HEK293 (cell line): Measurements from ENCODE around the gene TRAK1.
"Not testable (repeated sequence)": the region's sequence is repeated elsewhere in the genome, so short reads cannot be mapped to it uniquely, and the experiment has no call there.

Experiments
- CTCF ChIA-PET: fragments of 350-600 bp; formaldehyde crosslinking; extraction: SDS; loops from one replicate; lab custom pipeline; 2021; ENCODE audit warnings: antibody characterized with exemption; lab: Yijun Ruan, JAX
- POLR2A ChIA-PET: fragments of 300-600 bp; formaldehyde crosslinking; extraction: SDS; loops from one replicate; lab custom pipeline; 2020; ENCODE audit warnings: antibody characterized with exemption, inconsistent platforms; lab: Yijun Ruan, JAX
- H3K27ac ChIP-seq: fragments of 200-500 bp; sonication (Bioruptor generic); 2 replicates; pipeline ENCODE4 v1.5.1; 2014; ENCODE audit warnings: low read depth, low read length, control low read depth, inconsistent platforms; ENCODE audit errors: extremely low read depth
- H3K36me3 ChIP-seq, 2 experiments: fragments of 200-500 bp in 1 of 2; sonication (Bioruptor generic) in 1 of 2; 1 replicate in 1 of 2; 2 replicates in 1 of 2; pipeline ENCODE4 v1.5.1; 2014 to 2017; ENCODE audit warnings: inconsistent platforms in 2 of 2, low read length in 2 of 2; ENCODE audit not compliant: control insufficient read depth in 2 of 2, insufficient read depth in 1 of 2
- H3K4me1 ChIP-seq: fragments of 200-500 bp; sonication (Bioruptor generic); 2 replicates; pipeline ENCODE4 v1.5.1; 2014; ENCODE audit warnings: mild to moderate bottlenecking, low read length, inconsistent platforms; ENCODE audit not compliant: control insufficient read depth, insufficient read depth
- H3K4me3 ChIP-seq: 2 replicates; pipeline ENCODE4 v1.5.1; 2011; ENCODE audit warnings: low read depth, mild to moderate bottlenecking, control low read depth, low read length, moderate library complexity
- H3K9me3 ChIP-seq: fragments of 200-500 bp; sonication (Bioruptor generic); 2 replicates; pipeline ENCODE4 v1.5.1; 2014; ENCODE audit warnings: low read depth, low read length, inconsistent platforms; ENCODE audit not compliant: control insufficient read depth, insufficient read depth
- HIC1 ChIP-seq: fragments of 450-650 bp; formaldehyde crosslinking; IDR thresholded peaks from 2 replicates; pipeline ENCODE4 v1.5.1; 2016; ENCODE audit warnings: missing biosample characterization, missing genetic modification characterization
- SP2 ChIP-seq: fragments of 450-650 bp; formaldehyde crosslinking; IDR thresholded peaks from 2 replicates; pipeline ENCODE4 v1.5.1; 2016; ENCODE audit warnings: missing biosample characterization, missing genetic modification characterization
- TCF7L2 ChIP-seq: IDR thresholded peaks from 2 replicates; pipeline ENCODE4 v1.6.1; 2011; ENCODE audit warnings: low read depth, mild to moderate bottlenecking, inconsistent platforms, low read length, moderate library complexity, borderline replicate concordance
- ZBTB11 ChIP-seq: fragments of 450-650 bp; formaldehyde crosslinking; conservative IDR thresholded peaks from 2 replicates; pipeline ENCODE4 v1.5.1; 2016; ENCODE audit warnings: low read depth, missing biosample characterization, missing genetic modification characterization
- ZEB2 ChIP-seq: fragments of 450-650 bp; formaldehyde crosslinking; IDR thresholded peaks from 2 replicates; pipeline ENCODE4 v1.5.1; 2016; ENCODE audit warnings: missing biosample characterization, missing genetic modification characterization
- ZFP37 ChIP-seq: fragments of 450-650 bp; formaldehyde crosslinking; IDR thresholded peaks from 2 replicates; pipeline ENCODE4 v1.5.1; 2016; ENCODE audit warnings: missing biosample characterization, missing genetic modification characterization
- ZNF16 ChIP-seq: fragments of 450-650 bp; formaldehyde crosslinking; IDR thresholded peaks from 2 replicates; pipeline ENCODE4 v1.5.1; 2016; ENCODE audit warnings: low read depth, missing biosample characterization, missing genetic modification characterization
- ZNF223 ChIP-seq: fragments of 450-650 bp; formaldehyde crosslinking; IDR thresholded peaks from 2 replicates; pipeline ENCODE4 v1.5.1; 2016; ENCODE audit warnings: missing biosample characterization, missing genetic modification characterization
- ZNF23 ChIP-seq: fragments of 450-650 bp; formaldehyde crosslinking; IDR thresholded peaks from 2 replicates; pipeline ENCODE4 v1.5.1; 2016; ENCODE audit warnings: missing biosample characterization, missing genetic modification characterization, borderline replicate concordance
- ZNF24 ChIP-seq: fragments of 450-650 bp; formaldehyde crosslinking; IDR thresholded peaks from 2 replicates; pipeline ENCODE4 v1.5.1; 2016; ENCODE audit warnings: missing biosample characterization, missing genetic modification characterization
- ZNF26 ChIP-seq: fragments of 450-650 bp; formaldehyde crosslinking; IDR thresholded peaks from 2 replicates; pipeline ENCODE4 v1.5.1; 2016; ENCODE audit warnings: missing biosample characterization, missing genetic modification characterization
- ZNF341 ChIP-seq: fragments of 450-650 bp; formaldehyde crosslinking; IDR thresholded peaks from 2 replicates; pipeline ENCODE4; 2016; ENCODE audit warnings: low read depth, missing biosample characterization, missing genetic modification characterization
- ZNF529 ChIP-seq: fragments of 450-650 bp; formaldehyde crosslinking; IDR thresholded peaks from 2 replicates; pipeline ENCODE4 v1.5.1; 2017; ENCODE audit warnings: missing genetic modification characterization, missing biosample characterization; ENCODE audit not compliant: insufficient replicate concordance
- ZNF560 ChIP-seq: fragments of 450-650 bp; formaldehyde crosslinking; IDR thresholded peaks from 2 replicates; pipeline ENCODE4 v1.5.1; 2017; ENCODE audit warnings: missing biosample characterization, missing genetic modification characterization, borderline replicate concordance
- ZNF776 ChIP-seq: fragments of 450-650 bp; formaldehyde crosslinking; IDR thresholded peaks from 2 replicates; pipeline ENCODE4 v1.5.0; 2017; ENCODE audit warnings: missing biosample characterization, missing genetic modification characterization, borderline replicate concordance
- TF ChIP-seq, protein P1 (sequence below): fragments of 450-650 bp; formaldehyde crosslinking; IDR thresholded peaks from 2 replicates; pipeline ENCODE4; 2016; ENCODE audit warnings: missing biosample characterization, missing genetic modification characterization

Gene TRAK1

DNA sequence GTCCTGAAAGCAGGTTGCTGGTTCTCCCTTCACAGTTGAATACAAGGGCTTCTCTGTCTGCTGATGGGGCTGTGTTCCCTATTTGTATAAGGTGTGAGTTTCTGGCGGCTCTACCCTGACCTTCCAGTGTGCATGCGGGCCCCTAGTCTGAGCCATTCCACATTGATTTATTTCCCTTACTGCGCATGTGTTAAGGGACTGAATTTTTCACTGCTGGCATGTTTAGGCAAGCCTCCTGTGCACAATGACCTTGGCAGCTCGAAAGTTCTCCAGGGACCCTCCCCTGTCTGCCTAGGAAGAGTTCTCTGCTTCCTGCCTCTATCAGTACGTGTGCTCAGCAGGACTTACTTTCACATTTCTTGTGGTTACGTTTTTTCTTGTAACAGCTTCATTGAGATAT is 11.4 kb downstream of the TRAK1 start:
- Histone ChIP-seq H3K27ac (no peak overlapping the region), H3K4me3 (no peak overlapping the region), H3K4me1 (no peaks in the 10 kb centered on the region), H3K36me3 (peaks cover 0 to 7% of the 10 kb centered on the region in 2 experiments; a peak in 1 of 3 replicates), H3K9me3 (no peaks in the 10 kb centered on the region)
- POLR2A ChIA-PET = no interaction called here
- CTCF ChIA-PET = interaction anchor here (0.7 to 1.5 kb wide), 3 partner anchors 17 to 203 kb away, joined by 3 read pairs; no protein-coding TSS in a partner anchor
- TF ChIP-seq ZNF776 = no peak
- TF ChIP-seq ZNF223 (tag by site-specific recombination) = no peak

DNA sequence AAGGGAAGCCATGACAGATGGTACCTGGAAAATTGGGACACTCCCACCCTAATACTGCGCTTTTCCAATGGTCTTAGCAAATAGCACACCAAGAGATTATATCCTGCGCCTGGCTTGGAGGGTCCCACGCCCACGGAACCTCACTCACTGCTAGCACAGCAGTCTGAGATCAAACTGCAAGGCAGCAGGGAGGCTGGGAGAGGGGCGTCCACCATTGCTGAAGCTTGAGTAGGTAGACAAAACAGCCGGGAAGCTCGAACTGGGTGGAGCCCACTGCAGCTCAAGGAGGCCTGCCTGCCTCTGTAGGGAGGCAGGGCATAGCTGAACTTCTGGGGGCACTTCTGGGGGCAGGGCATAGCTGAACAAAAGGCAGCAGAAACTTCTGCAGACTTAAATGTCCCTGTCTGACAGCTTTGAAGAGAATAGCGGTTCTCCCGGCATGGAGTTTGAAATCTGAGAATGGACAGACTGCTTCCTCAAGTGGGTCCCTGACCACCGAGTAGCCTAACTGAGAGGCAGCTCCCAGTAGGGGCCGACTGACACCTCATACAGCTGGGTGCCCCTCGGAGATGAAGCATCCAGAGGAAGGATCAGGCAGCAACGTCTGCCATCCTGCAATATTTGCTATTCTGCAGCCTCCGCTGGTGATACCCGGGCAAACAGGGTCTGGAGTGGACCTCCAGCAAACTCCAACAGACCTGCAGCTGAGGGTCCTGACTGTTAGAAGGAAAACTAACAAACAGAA is 12.9 kb downstream of the TRAK1 start:
- H3K4me3 ChIP-seq, POLR2A ChIA-PET, H3K27ac ChIP-seq, H3K9me3 ChIP-seq, H3K36me3 ChIP-seq, H3K4me1 ChIP-seq, CTCF ChIA-PET: not testable (repeated sequence)

DNA sequence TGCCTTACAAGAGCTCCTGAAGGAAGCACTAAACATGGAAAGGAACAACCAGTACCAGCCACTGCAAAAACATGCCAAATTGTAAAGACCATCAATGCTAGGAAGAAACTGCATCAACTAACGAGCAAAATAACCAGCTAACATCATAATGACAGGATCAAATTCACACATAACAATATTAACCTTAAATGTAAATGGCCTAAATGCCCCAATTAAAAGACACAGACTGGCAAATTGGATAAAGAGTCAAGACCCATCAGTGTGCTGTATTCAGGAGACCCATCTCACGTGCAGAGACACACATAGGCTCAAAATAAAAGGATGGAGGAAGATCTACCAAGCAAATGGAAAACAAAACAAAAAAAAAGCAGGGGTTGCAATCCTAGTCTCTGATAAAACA is 14.8 kb downstream of the TRAK1 start:
- H3K4me3 ChIP-seq, H3K36me3 ChIP-seq, H3K27ac ChIP-seq, POLR2A ChIA-PET, H3K9me3 ChIP-seq, CTCF ChIA-PET, H3K4me1 ChIP-seq: not testable (repeated sequence)
- peak; percentile 17 for TF ChIP-seq ZNF529

DNA sequence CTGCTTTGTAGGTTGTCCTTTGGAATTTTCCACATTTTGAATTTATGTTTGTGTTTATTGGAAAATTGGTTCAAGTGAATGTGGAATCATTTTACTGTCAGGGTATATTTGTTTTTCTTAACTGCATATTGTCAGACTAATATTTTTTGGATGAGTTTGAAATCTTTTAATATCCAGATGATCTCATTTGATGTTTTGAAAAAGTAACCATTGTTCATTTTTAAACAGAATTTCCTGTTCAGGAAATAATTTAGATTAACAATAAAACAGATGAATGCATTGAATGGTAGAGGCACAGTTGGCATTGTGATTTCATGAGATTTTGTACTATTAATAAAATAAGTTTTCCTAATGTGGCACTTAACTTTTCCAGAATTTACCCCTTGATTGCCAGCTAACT is 15.5 kb downstream of the TRAK1 start:
- ChIA-PET CTCF (no interaction called here), POLR2A (no interaction called here)
- Histone ChIP-seq H3K4me1 (no peaks in the 10 kb centered on the region), H3K4me3 (no peak overlapping the region), H3K27ac (no peak overlapping the region), H3K36me3 (peaks cover 0 to 7% of the 10 kb centered on the region in 2 experiments; a peak in 1 of 3 replicates), H3K9me3 (no peaks in the 10 kb centered on the region)
- TF ChIP-seq ZNF23 (tag by site-specific recombination) (no peak), ZBTB11 (no peak), ZEB2 (tag by site-specific recombination) (no peak)
- TF ChIP-seq, protein P1, sequence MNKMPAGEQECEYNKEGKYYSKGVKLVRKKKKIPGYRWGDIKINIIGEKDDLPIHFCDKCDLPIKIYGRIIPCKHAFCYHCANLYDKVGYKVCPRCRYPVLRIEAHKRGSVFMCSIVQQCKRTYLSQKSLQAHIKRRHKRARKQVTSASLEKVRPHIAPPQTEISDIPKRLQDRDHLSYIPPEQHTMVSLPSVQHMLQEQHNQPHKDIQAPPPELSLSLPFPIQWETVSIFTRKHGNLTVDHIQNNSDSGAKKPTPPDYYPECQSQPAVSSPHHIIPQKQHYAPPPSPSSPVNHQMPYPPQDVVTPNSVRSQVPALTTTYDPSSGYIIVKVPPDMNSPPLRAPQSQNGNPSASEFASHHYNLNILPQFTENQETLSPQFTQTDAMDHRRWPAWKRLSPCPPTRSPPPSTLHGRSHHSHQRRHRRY (tag by site-specific recombination) = no peak

GRCh38 chr3:42110631-42111030 is 19.5 kb downstream of the TRAK1 start:
- Histone ChIP-seq H3K4me3 (no peak overlapping the region), H3K27ac (no peak overlapping the region), H3K36me3 (no peaks in the 10 kb centered on the region), H3K4me1 (no peaks in the 10 kb centered on the region), H3K9me3 (no peaks in the 10 kb centered on the region)
- CTCF ChIA-PET = interaction anchor here (0.5 to 1.6 kb wide), 2 partner anchors 81 to 750 kb away, joined by 4 to 7 read pairs; no protein-coding TSS in a partner anchor
- POLR2A ChIA-PET = no interaction called here
- TF ChIP-seq ZNF16 (tag by site-specific recombination) = no peak
- no peak for TF ChIP-seq ZNF26 (tag by site-specific recombination)
- no peak for TF ChIP-seq SP2 (tag by site-specific recombination)
- no peak for TF ChIP-seq ZNF24
- no peak for TF ChIP-seq ZFP37 (tag by site-specific recombination)
- no peak for TF ChIP-seq TCF7L2
- TF ChIP-seq ZNF341 = no peak
- no peak for TF ChIP-seq ZNF560 (tag by site-specific recombination)
- no peak for TF ChIP-seq HIC1 (tag by site-specific recombination)
